ES-I3 (cell line): ENCODE results near the gene RHBDL3.
A peak's percentile ranks its signal among the peaks of the same experiment; 100 is the strongest.
"Not testable (repeated sequence)": the region's sequence is repeated elsewhere in the genome, so short reads cannot be mapped to it uniquely, and the experiment has no call there.

ENCODE experiments used
- H3K36me3 ChIP-seq: 2 replicates; pipeline ENCODE4 v1.6.1; 2013; ENCODE audit warnings: mild to moderate bottlenecking, low read length, control low read depth, moderate library complexity; ENCODE audit not compliant: insufficient read depth
- H3K4me1 ChIP-seq: 2 replicates; pipeline ENCODE4 v1.6.1; 2013; ENCODE audit warnings: mild to moderate bottlenecking, control low read depth, low read length; ENCODE audit not compliant: insufficient read depth
- H3K9ac ChIP-seq: 2 replicates; pipeline ENCODE4 v1.6.1; 2013; ENCODE audit warnings: low read depth, mild to moderate bottlenecking, low read length, moderate library complexity
- H3K9me3 ChIP-seq: 2 replicates; pipeline ENCODE4 v1.6.1; 2013; ENCODE audit warnings: mild to moderate bottlenecking, low read length, moderate library complexity; ENCODE audit not compliant: control insufficient read depth, insufficient read depth

Gene RHBDL3

DNA sequence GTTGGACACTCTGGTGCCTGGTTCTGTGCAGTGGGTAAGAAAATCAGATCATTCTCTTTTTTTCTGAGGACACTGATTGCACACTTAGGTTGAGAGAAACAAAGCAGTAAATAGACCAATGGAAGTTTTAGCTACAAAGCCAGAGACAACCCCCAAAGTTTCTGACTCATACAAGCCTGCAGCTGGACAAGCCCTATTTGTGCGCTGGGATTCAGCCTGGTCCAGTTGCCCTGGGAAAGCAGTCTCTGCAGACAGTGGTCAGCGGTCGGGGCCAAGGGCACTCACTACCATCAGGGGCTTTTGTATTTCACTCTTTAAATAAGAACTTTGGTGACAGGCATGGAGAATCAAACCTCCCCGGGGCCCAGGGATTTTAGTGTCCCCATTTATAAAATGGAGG lies 6.0 kb upstream of the RHBDL3 start:
- Histone ChIP-seq H3K4me1 (peaks cover 16% of the 10 kb centered on the region; the same call in 1 of the 2 replicates), H3K9me3 (no peaks in the 10 kb centered on the region), H3K36me3 (no peaks in the 10 kb centered on the region), H3K9ac (no peak overlapping the region)

DNA sequence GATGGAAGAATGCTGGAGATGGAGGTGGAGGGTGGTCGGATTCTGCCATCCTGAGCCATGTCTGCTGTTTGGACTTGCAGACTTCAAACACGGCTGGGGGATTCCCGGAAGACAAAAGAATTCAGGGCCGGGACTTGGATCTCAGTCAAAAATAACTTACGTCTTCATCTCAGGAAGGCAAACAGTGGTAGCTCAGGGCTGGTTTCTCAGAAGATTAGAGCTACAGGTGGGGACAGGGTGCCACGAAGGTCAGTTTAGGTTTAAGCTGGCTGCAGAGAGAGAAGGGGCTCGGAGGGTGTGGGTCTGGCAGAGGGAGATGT lies 4.3 kb upstream of the RHBDL3 start:
- Histone ChIP-seq H3K4me1 (peaks cover 16% of the 10 kb centered on the region; the same call in 1 of the 2 replicates), H3K9me3 (no peaks in the 10 kb centered on the region), H3K9ac (no peak overlapping the region), H3K36me3 (no peaks in the 10 kb centered on the region)

DNA sequence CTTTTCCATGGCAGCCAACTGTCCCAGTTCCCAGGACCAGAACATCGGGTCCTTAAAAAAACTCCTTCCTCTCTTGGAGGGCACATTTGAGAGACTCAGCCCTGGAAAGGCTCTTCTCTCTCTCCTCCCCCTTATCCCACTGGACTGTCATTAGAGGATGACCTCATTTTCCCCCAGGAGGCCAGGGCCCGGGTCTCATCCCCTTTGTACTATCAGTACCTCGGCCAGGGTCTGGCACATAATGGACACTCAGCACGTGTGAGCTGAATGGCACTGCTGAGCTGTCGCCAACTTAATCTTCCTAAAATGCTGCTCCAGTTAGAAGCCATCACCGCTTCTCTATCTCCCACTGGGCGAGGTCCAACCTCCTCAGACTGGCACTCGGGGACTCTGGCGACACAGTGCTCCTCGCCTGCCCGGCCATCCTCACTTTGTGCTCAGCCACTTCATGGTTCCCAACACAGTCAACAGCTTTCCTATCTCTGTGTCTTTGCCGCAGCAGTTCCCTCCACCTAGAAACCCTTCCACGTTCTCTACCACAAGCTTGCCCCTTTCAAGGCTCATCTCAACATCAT lies 3.6 kb upstream of the RHBDL3 start:
- Histone ChIP-seq H3K9me3 (no peaks in the 10 kb centered on the region), H3K4me1 (peaks cover 16% of the 10 kb centered on the region; the same call in 1 of the 2 replicates), H3K36me3 (no peaks in the 10 kb centered on the region), H3K9ac (no peak overlapping the region)

DNA sequence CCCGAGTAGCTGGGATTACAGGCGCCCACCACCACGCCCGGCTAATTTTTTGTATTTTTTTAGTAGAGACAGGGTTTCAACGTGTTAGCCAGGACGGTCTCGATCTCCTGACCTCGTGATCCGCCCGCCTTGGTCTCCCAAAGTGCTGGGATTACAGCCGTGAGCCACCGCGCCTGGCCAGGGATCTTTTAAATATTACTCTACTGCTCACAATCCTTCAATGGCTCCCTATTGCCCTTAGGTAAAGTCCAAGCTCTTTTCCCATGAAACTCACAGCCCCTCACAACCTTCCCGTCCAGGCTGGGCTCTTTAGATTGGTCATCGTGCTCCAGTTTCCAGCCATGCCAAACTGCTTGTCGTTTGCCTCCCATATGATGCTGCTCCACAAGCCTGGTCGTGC lies 2.1 kb upstream of the RHBDL3 start:
- H3K36me3 ChIP-seq, H3K9ac ChIP-seq, H3K9me3 ChIP-seq: not testable (repeated sequence)
- H3K4me1 ChIP-seq = peaks cover 19% of the 10 kb centered on the region

DNA sequence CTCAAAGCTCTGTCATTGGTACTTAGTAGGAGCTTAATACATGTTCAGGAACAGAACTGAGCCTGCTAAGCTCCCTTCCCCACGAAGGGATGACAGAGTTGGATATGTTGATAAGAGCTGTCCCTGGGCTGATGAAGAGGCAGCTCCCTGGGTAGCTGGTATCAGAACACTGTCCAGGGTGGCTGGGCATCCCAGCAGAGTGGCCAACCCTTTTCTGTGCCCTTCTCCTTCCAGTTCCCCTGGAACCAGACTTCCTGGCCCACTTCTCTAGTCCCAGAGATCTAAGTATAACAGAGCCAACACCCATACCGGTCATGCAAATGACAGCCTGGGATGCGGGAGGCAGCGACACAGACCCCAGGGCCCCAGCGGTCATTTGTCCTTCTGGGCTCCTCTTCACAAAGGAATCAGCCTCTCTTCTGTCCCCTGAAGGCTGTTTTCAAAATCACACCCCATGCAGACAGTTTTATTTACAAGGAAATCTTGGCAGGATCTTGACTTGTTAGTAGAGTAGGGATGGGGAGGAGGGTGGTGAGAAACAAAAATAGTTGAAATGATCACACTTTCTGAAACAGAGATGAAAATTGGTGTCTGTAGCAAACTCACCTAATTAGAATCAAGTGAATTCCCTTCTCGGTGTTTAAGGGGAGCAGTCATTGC lies 1.4 kb upstream of the RHBDL3 start:
- H3K9ac ChIP-seq = no peak overlapping the region; the same call in 1 of the 2 replicates
- H3K4me1 ChIP-seq = peaks cover 17% of the 10 kb centered on the region
- no peaks in the 10 kb centered on the region for H3K36me3 ChIP-seq
- no peaks in the 10 kb centered on the region for H3K9me3 ChIP-seq

DNA sequence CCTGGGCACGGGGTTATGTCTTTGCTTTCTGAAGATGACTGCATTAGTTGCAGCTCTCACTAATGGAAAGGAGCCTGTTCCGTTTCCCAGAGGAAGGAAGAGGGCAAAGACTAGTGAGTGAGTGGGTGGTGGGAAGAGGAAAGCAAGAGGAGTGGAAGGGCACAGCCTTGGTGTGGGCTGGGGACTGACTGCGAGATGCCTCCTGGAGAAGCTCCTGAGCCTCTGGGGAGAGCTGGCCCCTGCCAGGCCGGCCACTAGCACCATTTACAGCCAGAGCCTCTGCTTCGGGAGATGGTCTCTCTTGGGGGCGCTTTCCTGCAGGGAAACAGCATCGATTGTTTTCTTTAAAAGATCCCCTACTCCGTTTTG lies 825 bp upstream of the RHBDL3 start:
- H3K4me1 ChIP-seq = peaks cover 12% of the 10 kb centered on the region
- H3K9me3 ChIP-seq = no peaks in the 10 kb centered on the region
- peak overlapping the region; percentile 61; the same call in 1 of the 2 replicates for H3K9ac ChIP-seq
- H3K36me3 ChIP-seq = no peaks in the 10 kb centered on the region

DNA sequence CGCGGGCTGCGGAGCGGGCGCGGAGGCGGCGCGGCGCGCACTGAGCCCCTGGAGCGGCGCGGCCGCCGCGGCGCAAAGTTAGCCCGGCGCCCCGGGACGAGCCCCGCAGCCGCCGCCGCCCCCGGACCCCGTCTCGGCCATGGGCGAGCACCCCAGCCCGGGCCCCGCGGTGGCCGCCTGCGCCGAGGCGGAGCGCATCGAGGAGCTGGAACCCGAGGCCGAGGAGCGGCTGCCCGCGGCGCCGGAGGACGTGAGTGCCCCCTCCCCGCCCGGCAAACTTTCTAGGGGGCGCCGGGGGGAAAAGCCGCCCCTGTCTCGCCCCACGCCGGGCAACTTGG lies 388 bp downstream of the RHBDL3 start:
- no peaks in the 10 kb centered on the region for H3K36me3 ChIP-seq
- H3K9me3 ChIP-seq = no peaks in the 10 kb centered on the region
- peaks cover 12% of the 10 kb centered on the region for H3K4me1 ChIP-seq
- peak overlapping the region; percentile 61; the same call in 1 of the 2 replicates for H3K9ac ChIP-seq

DNA sequence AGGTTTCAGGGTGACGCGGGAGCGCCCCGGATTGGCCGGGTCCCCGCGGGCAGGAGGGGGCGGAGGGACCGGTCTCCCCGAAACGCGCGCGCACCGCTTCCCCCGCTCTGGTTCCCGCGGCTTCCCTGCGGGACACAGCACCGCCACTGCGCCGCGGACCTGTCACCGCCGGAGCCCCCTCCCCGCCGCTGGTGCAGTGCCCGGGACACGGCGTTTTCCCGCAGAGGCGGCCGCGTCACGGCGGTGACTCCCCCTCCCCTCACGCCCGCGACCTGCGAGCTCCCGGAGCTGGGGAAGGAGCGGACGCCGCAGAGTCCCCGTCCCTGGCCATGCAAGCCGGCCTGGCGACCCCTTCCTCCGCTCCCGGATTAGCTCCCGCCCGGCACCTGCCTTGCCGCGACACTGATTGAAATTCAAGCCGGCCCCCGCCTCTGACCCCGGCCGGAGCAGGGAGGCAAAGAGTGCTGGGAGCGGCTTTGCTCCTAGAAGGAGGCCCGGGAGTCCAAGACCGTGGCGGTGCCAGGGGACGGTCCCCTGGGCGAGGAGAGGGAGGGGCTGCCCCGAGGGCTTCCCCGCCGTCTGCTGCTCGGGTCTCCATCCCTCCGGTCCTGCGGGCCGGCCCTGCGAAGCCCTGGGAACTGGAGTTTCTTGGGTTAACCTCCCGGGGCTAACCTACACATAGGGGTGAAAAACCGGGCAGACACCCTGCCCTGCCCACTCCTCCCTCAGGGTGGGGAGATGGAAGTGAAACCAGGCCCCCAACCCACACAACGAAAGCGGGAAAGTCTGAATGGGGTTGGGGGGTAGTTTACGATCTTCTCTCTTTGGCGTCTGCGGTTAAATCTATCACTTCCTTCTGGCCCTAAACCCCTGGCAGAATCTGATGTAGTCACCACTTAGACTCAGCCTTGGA lies 1.0 kb downstream of the RHBDL3 start:
- peak overlapping the region; percentile 61; the same call in 1 of the 2 replicates for H3K9ac ChIP-seq

DNA sequence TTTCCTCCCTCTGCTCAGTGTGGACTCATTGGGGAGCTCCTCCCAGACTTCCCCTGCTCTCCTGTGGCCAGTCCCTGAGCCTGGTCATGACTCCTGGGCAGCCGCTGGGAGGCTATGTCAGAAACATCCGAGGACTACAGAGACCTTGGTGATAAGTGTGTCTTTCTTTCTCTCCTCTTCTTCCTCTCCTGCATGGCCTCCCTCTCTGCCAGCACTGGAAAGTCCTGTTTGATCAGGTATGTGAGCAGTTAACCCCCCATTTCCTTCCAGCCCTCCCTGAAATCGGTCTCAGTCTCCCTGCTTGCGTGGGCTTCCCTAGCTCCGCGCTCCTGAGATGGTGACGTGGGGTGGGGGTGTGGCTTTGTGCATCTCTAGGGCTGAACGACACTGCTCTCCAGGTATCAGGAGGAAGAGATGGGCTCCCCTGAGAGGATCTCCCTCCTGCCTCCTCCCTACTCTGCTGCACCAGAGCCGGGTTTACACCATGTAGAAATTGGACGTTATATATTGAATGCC lies 2.1 kb downstream of the RHBDL3 start:
- H3K36me3 ChIP-seq = no peaks in the 10 kb centered on the region
- peaks cover 16% of the 10 kb centered on the region for H3K4me1 ChIP-seq
- H3K9me3 ChIP-seq = no peaks in the 10 kb centered on the region
- peak overlapping the region; percentile 33; the same call in 1 of the 2 replicates for H3K9ac ChIP-seq

More for the DNA sequence above, 1.0 kb downstream of the RHBDL3 start:
- Histone ChIP-seq H3K4me1 (peaks cover 15% of the 10 kb centered on the region), H3K9me3 (no peaks in the 10 kb centered on the region), H3K36me3 (no peaks in the 10 kb centered on the region)

DNA sequence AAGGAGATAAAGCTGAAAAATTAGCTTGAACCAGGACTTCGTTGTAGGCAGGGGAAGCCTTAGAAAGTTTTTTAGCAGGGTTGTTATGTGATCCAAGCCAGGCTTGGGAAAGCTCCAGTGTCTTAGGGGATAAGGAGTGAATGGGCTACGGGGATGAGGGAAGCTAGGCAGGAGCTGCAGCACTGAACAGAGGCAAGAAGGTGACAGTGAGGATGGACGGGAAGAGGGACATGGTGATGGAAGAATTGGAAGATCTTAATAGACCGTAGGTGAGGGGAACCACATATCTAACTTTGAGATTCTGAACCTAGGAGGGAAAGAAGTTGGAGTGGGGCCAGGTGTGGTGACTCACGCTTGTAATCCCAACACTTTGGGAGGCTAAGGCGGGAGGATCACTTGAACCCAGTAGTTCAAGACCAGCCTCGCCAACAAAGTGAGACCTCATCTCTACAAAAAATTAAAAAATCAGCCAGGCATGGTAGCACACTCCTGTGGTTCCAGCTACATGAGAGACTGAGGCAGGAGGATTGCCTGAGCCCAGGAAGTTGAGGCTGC lies 3.2 kb downstream of the RHBDL3 start:
- Histone ChIP-seq H3K9ac (no peak overlapping the region), H3K9me3 (no peaks in the 10 kb centered on the region), H3K36me3 (no peaks in the 10 kb centered on the region), H3K4me1 (peaks cover 16% of the 10 kb centered on the region)

DNA sequence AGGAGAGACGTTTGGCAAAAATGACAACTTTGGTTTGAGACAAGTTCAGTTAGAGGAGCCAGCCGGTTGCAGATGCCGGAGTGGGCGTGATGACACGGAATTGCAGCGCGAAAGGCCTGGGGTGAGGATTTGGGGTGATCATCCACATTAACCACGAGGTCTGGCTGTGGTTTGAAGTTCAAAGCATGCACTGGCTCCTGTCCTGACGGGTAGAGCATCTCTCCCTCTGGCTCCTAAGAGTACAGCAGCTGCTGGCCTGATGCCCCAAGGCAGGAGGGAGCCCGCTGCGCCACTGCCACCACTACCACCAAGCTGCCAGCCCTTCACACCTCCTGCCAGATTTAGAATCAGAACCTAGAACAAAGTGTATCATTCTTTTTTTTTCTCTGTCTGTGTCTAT lies 3.7 kb downstream of the RHBDL3 start:
- H3K9ac ChIP-seq = no peak overlapping the region
- peaks cover 13% of the 10 kb centered on the region for H3K4me1 ChIP-seq

DNA sequence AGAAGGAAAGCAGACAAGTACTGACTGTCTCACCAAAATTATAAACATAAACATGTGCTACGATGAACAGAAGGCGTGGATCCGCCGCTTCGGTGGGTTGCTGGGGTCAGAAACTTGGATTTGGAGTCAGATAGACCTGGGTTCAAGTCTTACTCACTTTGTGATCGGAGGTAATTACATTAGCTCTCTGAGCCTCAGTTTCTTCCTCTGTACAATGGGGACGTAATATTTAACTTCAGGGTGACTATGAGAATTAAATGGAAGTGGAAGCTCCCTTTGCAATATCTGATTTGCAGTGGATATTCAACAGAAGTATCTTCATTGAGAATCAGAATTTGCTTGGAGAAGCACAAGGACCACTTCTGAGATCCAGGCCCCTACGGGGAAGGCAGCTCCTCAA lies 6.2 kb downstream of the RHBDL3 start:
- Histone ChIP-seq H3K9me3 (no peaks in the 10 kb centered on the region), H3K36me3 (no peaks in the 10 kb centered on the region), H3K9ac (no peak overlapping the region), H3K4me1 (peaks cover 28% of the 10 kb centered on the region)

More for the DNA sequence above, 3.7 kb downstream of the RHBDL3 start:
- Histone ChIP-seq H3K36me3 (no peaks in the 10 kb centered on the region), H3K9me3 (no peaks in the 10 kb centered on the region)

DNA sequence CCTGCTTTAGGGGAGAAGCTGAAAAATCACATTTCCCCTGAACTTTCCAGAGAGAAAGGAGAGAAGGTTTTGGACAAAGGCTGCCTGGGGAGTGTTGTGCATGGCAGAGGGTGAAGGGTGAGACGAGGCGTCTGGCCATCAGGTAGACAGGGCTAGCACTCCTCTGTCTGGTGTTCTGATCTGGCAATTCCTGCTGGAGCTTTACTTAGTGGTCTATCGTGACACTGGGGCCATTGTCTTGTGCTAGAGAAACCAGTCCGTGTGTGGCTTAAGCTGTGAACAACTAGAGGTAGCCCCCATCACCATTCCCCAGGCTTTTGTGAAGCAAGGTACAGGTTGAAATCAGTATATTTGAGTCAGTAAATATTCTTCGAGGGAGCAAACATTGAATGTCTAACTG lies 8.5 kb downstream of the RHBDL3 start:
- no peaks in the 10 kb centered on the region for H3K9me3 ChIP-seq
- no peak overlapping the region for H3K9ac ChIP-seq
- no peaks in the 10 kb centered on the region for H3K36me3 ChIP-seq
- peaks cover 20% of the 10 kb centered on the region for H3K4me1 ChIP-seq

DNA sequence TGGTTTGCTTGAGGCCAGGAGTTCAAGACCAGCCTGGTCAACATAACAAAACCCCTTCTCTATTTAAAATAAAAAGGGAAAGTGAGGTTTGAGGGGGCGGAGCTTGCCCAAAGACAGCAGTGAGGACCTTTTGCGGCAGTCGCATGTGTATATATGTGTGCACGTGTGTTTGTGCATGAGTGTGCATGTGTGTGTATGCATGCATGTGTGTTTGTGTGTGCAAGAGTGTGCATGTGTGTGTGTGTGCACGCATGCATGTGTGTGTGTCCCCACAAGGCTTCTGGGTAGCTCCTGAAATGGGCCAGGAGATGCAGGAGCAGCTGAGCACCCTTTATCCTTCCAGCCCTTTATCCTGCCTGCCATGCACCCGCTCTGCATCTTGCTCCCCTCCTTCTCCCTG lies 9.0 kb downstream of the RHBDL3 start:
- Histone ChIP-seq H3K9me3 (no peaks in the 10 kb centered on the region), H3K36me3 (no peaks in the 10 kb centered on the region), H3K4me1 (peaks cover 25% of the 10 kb centered on the region), H3K9ac (no peak overlapping the region)
